Transverse colon (tissue), 4 donors: Measurements from ENCODE around the gene S100A7. TPM values are rescaled to one million over a fixed set of nuclear protein-coding genes. Genes with fewer than 3 reads are reported as not detected.
"Not testable (repeated sequence)": the region's sequence is repeated elsewhere in the genome, so short reads cannot be mapped to it uniquely, and the experiment has no call there.

Experiments
- DNase-seq: peaks from one replicate; pipeline ENCODE4 v3.0.0-alpha.2; 2019
- H3K27ac ChIP-seq, 4 donors: fragments of 200-600 bp; sonication (generic); 2 replicates each; pipeline ENCODE4 v1.5.1; 2016 to 2018; ENCODE audit warnings: inconsistent platforms in 4 of 4
- H3K27me3 ChIP-seq: fragments of 200-600 bp; sonication (generic); 2 replicates; pipeline ENCODE4 v1.5.1; 2017; ENCODE audit warnings: inconsistent platforms
- H3K36me3 ChIP-seq, 4 donors: fragments of 200-600 bp; sonication (generic); 2 replicates each; pipeline ENCODE4 v1.5.1; 2017 to 2019; ENCODE audit warnings: inconsistent platforms in 4 of 4
- H3K4me1 ChIP-seq, 4 donors: fragments of 200-600 bp; sonication (generic); 2 replicates each; pipeline ENCODE4 v1.5.1; 2017 to 2020; ENCODE audit warnings: inconsistent platforms in 4 of 4
- H3K4me3 ChIP-seq, 4 donors: fragments of 200-600 bp; sonication (generic); 1 replicate in 1 of 4; 2 replicates in 3 of 4; pipeline versions ENCODE4 v1.5.1 to v1.6.1; 2017 to 2019; ENCODE audit warnings: inconsistent platforms in 4 of 4
- H3K9me3 ChIP-seq, 2 donors: fragments of 200-600 bp; sonication (generic); 2 replicates each; pipeline ENCODE4 v1.5.1; 2017 to 2019; ENCODE audit warnings: inconsistent platforms in 2 of 2
- CTCF ChIP-seq, 5 experiments: fragments of 200-600 bp in 3 of 5; fragments of 450-650 bp in 2 of 5; sonication (generic) in 3 of 5; IDR thresholded peaks; 1 replicate in 2 of 5; 2 replicates in 3 of 5; pipeline ENCODE4 v1.5.1; 2016 to 2017; ENCODE audit warnings: antibody characterized with exemption in 5 of 5, inconsistent platforms in 3 of 5, mild to moderate bottlenecking in 2 of 5, moderate library complexity in 1 of 5
- EP300 ChIP-seq: sonication (generic); formaldehyde crosslinking; IDR thresholded peaks from one replicate; pipeline ENCODE4 v1.6.1; 2017; ENCODE audit warnings: antibody characterized with exemption, low read depth
- POLR2A ChIP-seq: fragments of 450-650 bp; IDR thresholded peaks from one replicate; pipeline ENCODE4 v1.6.1; 2016; ENCODE audit warnings: antibody characterized with exemption, mild to moderate bottlenecking, moderate library complexity
- POLR2AphosphoS5 ChIP-seq, 3 donors: sonication (generic); formaldehyde crosslinking; IDR thresholded peaks; one replicate each; pipeline ENCODE4 v1.6.1; 2016; ENCODE audit warnings: antibody characterized with exemption in 3 of 3
- WGBS, 2 donors: methylation state at CpG; one replicate each; pipeline ENCODE4 v1.1.5; 2018; ENCODE audit warnings: low coverage in 1 of 2; 5-methylcytosine and 5-hydroxymethylcytosine counted together
- in situ Hi-C, 4 donors: fragments of 200-750 bp; cut with MboI; loops; one replicate each; pipeline versions ENCODE4 v1.15.0 to v1.15.1; 2017; ENCODE audit warnings: low sequenced_read_pairs in 3 of 4, low pct_ligation_motif_present in 1 of 4, low pct_unique_long_range_greater_than_20kb in 1 of 4
- intact Hi-C: fragments of 100-400 bp; cut with DNase I; formaldehyde crosslinking; loops from one replicate; pipeline ENCODE4 v1.15.1; 2023; ENCODE audit warnings: low total_unique reads
- total RNA-seq, 4 donors: library from RNA; depleted of rRNA; stranded (reverse); fragments of >200 nt; gene quantifications; one replicate each; pipeline ENCODE4 v1.1.0, GENCODE V29; 2016

The S100A7 gene
- total RNA-seq, 4 donors from 2014 or later, result not detected

GRCh38 chr1:153466908-153467307 lies 6.5 kb upstream of the S100A7 start:
- Histone ChIP-seq H3K27me3 (peaks cover 3% of the 10 kb centered on the region), H3K36me3 (no peaks in the 10 kb centered on the region), H3K4me1 (peaks cover 0 to 5% (median 0%) of the 10 kb centered on the region in 4 donors), H3K27ac (no peak overlapping the region), H3K9me3 (no peaks in the 10 kb centered on the region), H3K4me3 (no peak overlapping the region)
- 72 to 81% methylated on average over 3 to 5 of the region's 5 CpGs for WGBS, 2 donors
- in situ Hi-C loops (no loop called here), intact Hi-C loops (loop anchor here (1.0 kb wide), 1 partner anchor 28 kb away; no protein-coding TSS in a partner anchor)
- DNase-seq, result no peak
- no peak for TF ChIP-seq POLR2A
- no peak for TF ChIP-seq POLR2AphosphoS5 (IDR thresholded peaks at IDR 0.05)
- TF ChIP-seq EP300, result no peak
- TF ChIP-seq CTCF (IDR thresholded peaks at IDR 0.05), result no peak

- in situ Hi-C loops, result no loop called here
- Histone ChIP-seq H3K27ac (no peak overlapping the region), H3K27me3 (peaks cover 3% of the 10 kb centered on the region), H3K9me3 (no peaks in the 10 kb centered on the region), H3K36me3 (no peaks in the 10 kb centered on the region), H3K4me3 (no peak overlapping the region), H3K4me1 (peaks cover 0 to 5% (median 0%) of the 10 kb centered on the region in 4 donors)
- DNase-seq, result peak; percentile 47
- TF ChIP-seq POLR2A, result no peak
- no peak for TF ChIP-seq POLR2AphosphoS5 (IDR thresholded peaks at IDR 0.05)
- TF ChIP-seq CTCF (IDR thresholded peaks at IDR 0.05), result peak; percentile 70 to 87 (median 82)
- no peak for TF ChIP-seq EP300
- WGBS, 2 donors, result 29 to 55% methylated on average over 7 to 23 of the region's 23 CpGs
- intact Hi-C loops, result no loop called here
Observed at GRCh38 chr1:153465811-153466636, 5.6 kb upstream of the S100A7 start.

- H3K36me3 ChIP-seq, H3K27ac ChIP-seq, H3K4me3 ChIP-seq, H3K9me3 ChIP-seq, intact Hi-C loops, H3K4me1 ChIP-seq, DNase-seq, H3K27me3 ChIP-seq, in situ Hi-C loops: not testable (repeated sequence)
Observed at GRCh38 chr1:153462741-153463140, 2.3 kb upstream of the S100A7 start.

GRCh38 chr1:153459655-153460054 lies 796 bp downstream of the S100A7 start:
- 71 to 80% methylated on average over 1 to 2 of the region's 2 CpGs for WGBS, 2 donors
- Histone ChIP-seq H3K9me3 (no peaks in the 10 kb centered on the region), H3K4me1 (no peaks in the 10 kb centered on the region), H3K4me3 (no peak overlapping the region), H3K27ac (no peak overlapping the region), H3K27me3 (peaks cover 3% of the 10 kb centered on the region), H3K36me3 (no peaks in the 10 kb centered on the region)
- no peak for DNase-seq
- intact Hi-C loops (no loop called here), in situ Hi-C loops (no loop called here)
- no peak for TF ChIP-seq CTCF (IDR thresholded peaks at IDR 0.05)
- no peak for TF ChIP-seq EP300
- no peak for TF ChIP-seq POLR2A
- no peak for TF ChIP-seq POLR2AphosphoS5 (IDR thresholded peaks at IDR 0.05)

- Histone ChIP-seq H3K4me1 (no peaks in the 10 kb centered on the region), H3K9me3 (no peaks in the 10 kb centered on the region), H3K27ac (no peak overlapping the region), H3K36me3 (no peaks in the 10 kb centered on the region), H3K27me3 (peaks cover 5% of the 10 kb centered on the region), H3K4me3 (no peak overlapping the region)
- 59% methylated on average over 1 of the region's 1 CpG; no CpG with 5 or more reads in 1 of the 2 donors for WGBS, 2 donors
- no peak for TF ChIP-seq POLR2A
- TF ChIP-seq CTCF (IDR thresholded peaks at IDR 0.05), result no peak
- no peak for TF ChIP-seq POLR2AphosphoS5 (IDR thresholded peaks at IDR 0.05)
- TF ChIP-seq EP300, result no peak
- in situ Hi-C loops, result no loop called here
- intact Hi-C loops, result no loop called here
- DNase-seq, result no peak
Observed at GRCh38 chr1:153456396-153456795, 4.1 kb downstream of the S100A7 start.

GRCh38 chr1:153448851-153449250 lies 11.6 kb downstream of the S100A7 start:
- H3K27ac ChIP-seq, H3K4me1 ChIP-seq: not testable (repeated sequence)

More at GRCh38 chr1:153448851-153449250, 11.6 kb downstream of the S100A7 start:
- 65 to 78% methylated on average over 2 to 4 of the region's 4 CpGs for WGBS, 2 donors
- in situ Hi-C loops, intact Hi-C loops, H3K4me3 ChIP-seq, H3K9me3 ChIP-seq, H3K36me3 ChIP-seq, DNase-seq: not testable (repeated sequence)
- peaks cover 17% of the 10 kb centered on the region for H3K27me3 ChIP-seq
